ENCODE data around the gene TUFT1. TPM values are rescaled to one million over a fixed set of nuclear protein-coding genes. Genes with fewer than 3 reads are reported as not detected.
A peak's percentile ranks its signal among the peaks of the same experiment; 100 is the strongest.

TUFT1 gene
- total RNA-seq (2012; rRNA removed) (30.3 and 33.3 TPM in 2 replicates), polyA plus RNA-seq (2012; rRNA removed) (18.4 and 21.2 TPM in 2 replicates), Bru-seq, nascent RNA (percentile 95 among the genes with signal in this experiment), BruChase-seq, experiment 1, labeled RNA remaining after a 6-hour chase (percentile 84 among the genes with signal in this experiment), BruChase-seq, experiment 2, labeled RNA remaining after a 2-hour chase (percentile 82 among the genes with signal in this experiment)
- 9.3 and 11.8 TPM in 2 replicates for polyA plus RNA-seq (2012; cell fraction: cytosol; rRNA removed)
- polyA plus RNA-seq (2012; cell fraction: nucleus; rRNA removed; ENCODE audit: low replicate concordance), result 21.8 and 50.3 TPM in 2 replicates
- long read RNA-seq, transcript TUFT1-203 (13 exons, 3,111 nt), result major isoform, 14 of 33 reads
- long read RNA-seq, transcript TUFT1-202 (12 exons, 3,033 nt), result minor isoform, 10 of 33 reads
- long read RNA-seq, partial matches to known transcripts, result 8 of 33 reads
- long read RNA-seq, other reads (novel, unspliced or antisense), result 1 of 33 reads

DNA sequence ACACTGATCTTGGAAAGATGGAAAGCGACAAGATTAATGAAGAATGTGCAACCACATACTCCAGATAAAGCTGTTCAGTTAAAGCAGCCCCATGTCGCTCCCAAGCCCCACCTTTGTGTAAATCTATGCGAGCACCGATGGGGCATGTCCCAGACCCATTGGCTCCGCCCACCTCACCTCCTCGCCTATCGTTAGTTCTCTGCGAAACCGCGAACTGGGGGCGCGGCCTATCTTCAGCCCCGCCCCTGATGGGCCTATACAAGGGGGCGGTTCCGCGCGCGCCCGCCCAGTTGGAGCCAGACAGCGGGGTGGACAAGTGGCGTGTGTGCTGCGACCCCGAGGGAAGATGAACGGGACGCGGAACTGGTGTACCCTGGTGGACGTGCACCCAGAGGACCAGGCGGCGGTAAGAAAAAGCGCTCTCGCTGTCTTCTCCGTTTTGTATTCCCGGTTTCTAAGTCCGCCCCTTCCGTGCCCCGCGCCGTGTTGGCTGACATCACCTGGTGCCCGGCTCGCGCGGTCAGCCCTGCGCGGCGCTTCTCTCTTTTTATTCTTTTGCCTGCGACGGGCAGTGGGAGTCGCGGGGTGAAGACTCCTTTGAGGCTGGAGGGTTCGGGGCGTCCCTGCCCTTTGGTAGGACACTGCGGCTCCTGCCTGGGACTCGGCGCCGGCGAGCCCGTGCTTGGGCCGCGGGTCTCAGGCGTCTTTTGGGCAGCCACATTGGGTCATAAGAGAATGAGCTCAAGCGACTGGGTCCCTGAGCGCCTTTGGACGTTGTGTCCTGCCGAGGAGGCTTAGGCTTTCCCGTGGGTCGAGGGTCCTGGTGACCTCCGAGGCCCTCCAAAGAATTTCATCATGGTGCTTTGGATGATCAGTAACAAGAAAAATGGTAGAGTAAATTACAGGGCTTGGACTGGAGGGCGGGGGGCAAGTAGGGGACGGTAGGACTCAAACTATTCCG is at the start of gene TUFT1:
TUFT1 (plus strand) TSS at position 289 of the 961 bp plus-strand sequence; CDS start at position 347, 58 bp downstream.
- Histone ChIP-seq H3K56ac (ENCODE audit: extremely low read depth, insufficient read depth, low read length) (peak within 1 kb of the TSS; percentile 66; the same call in 1 of the 2 replicates), H2BK20ac (ENCODE audit: low read depth, low read length) (peak within 1 kb of the TSS; percentile 75), H3K27ac (ENCODE audit: insufficient read depth, low read length) (peak within 1 kb of the TSS; percentile 35), H2BK120ac (ENCODE audit: low read depth, low read length) (peak within 1 kb of the TSS; percentile 61), H2BK5ac (ENCODE audit: low read depth, low read length, poor library complexity, severe bottlenecking) (peak within 1 kb of the TSS; percentile 51), H3K79me1 (ENCODE audit: low read depth in 1 of 2, low read length in 2 of 2) (peaks cover 8 to 54% of the 10 kb centered on the region in 2 experiments; a peak in 3 of 4 replicates), H3K4me1 (ENCODE audit: control insufficient read depth, insufficient read depth, low read length) (peaks cover 28% of the 10 kb centered on the region), H4K20me1 (ENCODE audit: insufficient read depth, low read length) (peaks cover 16% of the 10 kb centered on the region), H3K18ac (ENCODE audit: low read depth, low read length) (peak within 1 kb of the TSS; percentile 36), H3K9me3 (ENCODE audit: control insufficient read depth, insufficient read depth, low read length) (no peaks in the 10 kb centered on the region), H3K27me3 (ENCODE audit: control insufficient read depth, insufficient read depth, low read length) (no peaks in the 10 kb centered on the region), H2AK9ac (replicated peaks; ENCODE audit: low read depth, low read length, poor library complexity) (peak within 1 kb of the TSS; percentile 93), H3K36me3 (ENCODE audit: control insufficient read depth, insufficient read depth, low read length) (no peaks in the 10 kb centered on the region), H4K91ac (ENCODE audit: insufficient read depth, low read depth, low read length) (peak within 1 kb of the TSS; percentile 58), H2AFZ (replicated peaks; ENCODE audit: low read length, poor library complexity) (peak within 1 kb of the TSS; percentile 92), H4K5ac (ENCODE audit: low read depth, low read length) (peak within 1 kb of the TSS; percentile 14), H3K9ac (ENCODE audit: low read depth, low read length) (peak within 1 kb of the TSS; percentile 60), H3K14ac (replicated peaks; ENCODE audit: low read depth, low read length) (peak within 1 kb of the TSS; percentile 80), H3K4me2 (ENCODE audit: low read depth, low read length) (peak within 1 kb of the TSS; percentile 83), H3K9me1 (ENCODE audit: insufficient read depth, low read length) (peaks cover 34% of the 10 kb centered on the region), H3K23ac (ENCODE audit: low read depth, low read length) (peak within 1 kb of the TSS; percentile 82), H3K4ac (ENCODE audit: low read depth, low read length) (peak within 1 kb of the TSS; percentile 82), H3K4me3 (ENCODE audit: insufficient read depth, low read depth, low read length) (peak within 1 kb of the TSS; percentile 73), H2AK5ac (ENCODE audit: low read depth, low read length) (peak within 1 kb of the TSS; percentile 54), H4K8ac (ENCODE audit: low read depth in 2 of 2, low read length in 2 of 2) (peak within 1 kb of the TSS; percentile 19 to 59; a peak in 1 of 4 replicates), H2BK15ac (ENCODE audit: low read depth, low read length) (peak within 1 kb of the TSS; percentile 80; the same call in 1 of the 3 replicates)
- dilution Hi-C loops (cut with HindIII; ENCODE audit: low sequenced_read_pairs, unreplicated experiment), result no loop called here
- no TSS peak for BruUV-seq (replicated peaks)
- POLR2A ChIA-PET (ENCODE audit: unreplicated experiment), result no interaction called here
- in situ Hi-C loops (cut with MboI; ENCODE audit: low sequenced_read_pairs), result loop anchor here (10.0 kb wide), 1 partner anchor 454 kb away; the partner anchor contains the start of gene S100A10
- TF ChIP-seq CEBPB (IDR thresholded peaks at IDR 0.05; ENCODE audit: low read depth, low read length) (no peak), CHD1 (IDR thresholded peaks at IDR 0.05; ENCODE audit: low read depth, low read length) (peak; percentile 61; the same call in 1 of the 2 replicates), MXI1 (IDR thresholded peaks at IDR 0.05; ENCODE audit: borderline replicate concordance, low read depth, low read length) (peak; percentile 53), POLR2A (IDR thresholded peaks at IDR 0.05; ENCODE audit: low read depth, low read length) (peak; percentile 98), MAZ (IDR thresholded peaks at IDR 0.05; ENCODE audit: borderline replicate concordance, low read depth, low read length) (peak; percentile 71; the same call in 1 of the 2 replicates)
- TF ChIP-seq, protein P1, sequence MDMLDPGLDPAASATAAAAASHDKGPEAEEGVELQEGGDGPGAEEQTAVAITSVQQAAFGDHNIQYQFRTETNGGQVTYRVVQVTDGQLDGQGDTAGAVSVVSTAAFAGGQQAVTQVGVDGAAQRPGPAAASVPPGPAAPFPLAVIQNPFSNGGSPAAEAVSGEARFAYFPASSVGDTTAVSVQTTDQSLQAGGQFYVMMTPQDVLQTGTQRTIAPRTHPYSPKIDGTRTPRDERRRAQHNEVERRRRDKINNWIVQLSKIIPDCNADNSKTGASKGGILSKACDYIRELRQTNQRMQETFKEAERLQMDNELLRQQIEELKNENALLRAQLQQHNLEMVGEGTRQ (IDR thresholded peaks at IDR 0.05; ENCODE audit: low read depth, low read length), result no peak
- WGBS, 2 experiments (ENCODE audit: extremely low coverage in 2 of 2, insufficient read length in 1 of 2), result 0% methylated on average over 48 of the region's 70 CpGs; no CpG with 5 or more reads in 1 of the 2 experiments
- DNase-seq (peak; percentile 89), ATAC-seq (ENCODE audit: low read depth) (peak; percentile 86)
- CTCF ChIA-PET, result interaction anchor here (0.6 to 1.1 kb wide), 3 partner anchors 99 to 194 kb away, joined by 3 to 4 read pairs (median 3); no protein-coding TSS in a partner anchor
- intact Hi-C loops (cut with micrococcal nuclease), result loop anchor here (2.0 to 10.0 kb wide), 3 partner anchors 82 to 294 kb away; partner anchors contain the start of genes C2CD4D, PI4KB, POGZ and RORC
